ENCODE data around the gene NABP1. TPM values are rescaled to one million over a fixed set of nuclear protein-coding genes. Genes with fewer than 3 reads are reported as not detected.
A peak's percentile ranks its signal among the peaks of the same experiment; 100 is the strongest.

NABP1 gene
- total RNA-seq, 1 experiment from 2014 or later: 38.7 TPM

DNA sequence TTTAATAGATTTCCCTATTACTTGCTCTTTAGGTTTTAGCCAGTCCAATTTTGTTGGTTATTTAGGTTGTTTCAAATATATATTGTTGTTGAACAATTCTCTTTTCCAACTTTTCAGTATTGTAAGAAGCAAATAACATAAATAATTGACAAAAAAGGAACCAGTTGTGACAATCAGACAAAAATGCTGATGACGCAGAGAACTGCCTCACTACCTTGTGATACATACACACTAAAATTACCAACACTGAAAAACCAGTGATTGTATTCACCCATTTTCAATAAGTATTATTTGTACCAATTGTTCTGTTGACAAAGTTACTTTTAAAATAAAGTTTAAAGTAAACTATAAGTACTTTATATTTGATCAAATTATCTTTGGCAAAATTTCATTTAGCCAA, 43.1 kb upstream of the NABP1 start:
- in situ Hi-C loops (cut with HindIII; ENCODE audit: low pct_unique_long_range_greater_than_20kb, low sequenced_read_pairs) (no loop called here), intact Hi-C loops (cut with micrococcal nuclease; ENCODE audit: unreplicated experiment) (no loop called here)
- H3K4me3 ChIP-seq (ENCODE audit: low read depth in 2 of 2, low read length in 2 of 2): no peak overlapping the region
- H3K36me3 ChIP-seq (ENCODE audit: control insufficient read depth, insufficient read depth, low read length): no peaks in the 10 kb centered on the region
- no peak overlapping the region for H3K27ac ChIP-seq (ENCODE audit: low read length)
- TF ChIP-seq SIN3A (IDR thresholded peaks at IDR 0.05; ENCODE audit: borderline replicate concordance, insufficient read depth, low read depth, low read length) (no peak), POLR2AphosphoS5 (IDR thresholded peaks at IDR 0.05; ENCODE audit: low read depth, low read length) (no peak), REST (IDR thresholded peaks at IDR 0.05; ENCODE audit: insufficient read depth in 1 of 2, low read depth in 2 of 2, low read length in 1 of 2) (no peak), TCF7L2 (IDR thresholded peaks at IDR 0.05; ENCODE audit: low read depth, low read length) (no peak)
- TF ChIP-seq, protein P1, sequence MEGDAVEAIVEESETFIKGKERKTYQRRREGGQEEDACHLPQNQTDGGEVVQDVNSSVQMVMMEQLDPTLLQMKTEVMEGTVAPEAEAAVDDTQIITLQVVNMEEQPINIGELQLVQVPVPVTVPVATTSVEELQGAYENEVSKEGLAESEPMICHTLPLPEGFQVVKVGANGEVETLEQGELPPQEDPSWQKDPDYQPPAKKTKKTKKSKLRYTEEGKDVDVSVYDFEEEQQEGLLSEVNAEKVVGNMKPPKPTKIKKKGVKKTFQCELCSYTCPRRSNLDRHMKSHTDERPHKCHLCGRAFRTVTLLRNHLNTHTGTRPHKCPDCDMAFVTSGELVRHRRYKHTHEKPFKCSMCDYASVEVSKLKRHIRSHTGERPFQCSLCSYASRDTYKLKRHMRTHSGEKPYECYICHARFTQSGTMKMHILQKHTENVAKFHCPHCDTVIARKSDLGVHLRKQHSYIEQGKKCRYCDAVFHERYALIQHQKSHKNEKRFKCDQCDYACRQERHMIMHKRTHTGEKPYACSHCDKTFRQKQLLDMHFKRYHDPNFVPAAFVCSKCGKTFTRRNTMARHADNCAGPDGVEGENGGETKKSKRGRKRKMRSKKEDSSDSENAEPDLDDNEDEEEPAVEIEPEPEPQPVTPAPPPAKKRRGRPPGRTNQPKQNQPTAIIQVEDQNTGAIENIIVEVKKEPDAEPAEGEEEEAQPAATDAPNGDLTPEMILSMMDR (IDR thresholded peaks at IDR 0.05): no peak
- no peak for DNase-seq (ENCODE audit: low read depth, low spot score)
- POLR2A ChIA-PET: no interaction called here
- no peaks in the 10 kb centered on the region for H3K27me3 ChIP-seq (ENCODE audit: control insufficient read depth, insufficient read depth, low read length)
- H3K4me1 ChIP-seq (ENCODE audit: control insufficient read depth, insufficient read depth, low read length): peaks cover 18% of the 10 kb centered on the region
- H3K9me3 ChIP-seq (ENCODE audit: control insufficient read depth, insufficient read depth, low read depth, low read length): no peaks in the 10 kb centered on the region
- no peak for ATAC-seq
- CTCF ChIA-PET: no interaction called here
- BruUV-seq (replicated peaks): no TSS peak

DNA sequence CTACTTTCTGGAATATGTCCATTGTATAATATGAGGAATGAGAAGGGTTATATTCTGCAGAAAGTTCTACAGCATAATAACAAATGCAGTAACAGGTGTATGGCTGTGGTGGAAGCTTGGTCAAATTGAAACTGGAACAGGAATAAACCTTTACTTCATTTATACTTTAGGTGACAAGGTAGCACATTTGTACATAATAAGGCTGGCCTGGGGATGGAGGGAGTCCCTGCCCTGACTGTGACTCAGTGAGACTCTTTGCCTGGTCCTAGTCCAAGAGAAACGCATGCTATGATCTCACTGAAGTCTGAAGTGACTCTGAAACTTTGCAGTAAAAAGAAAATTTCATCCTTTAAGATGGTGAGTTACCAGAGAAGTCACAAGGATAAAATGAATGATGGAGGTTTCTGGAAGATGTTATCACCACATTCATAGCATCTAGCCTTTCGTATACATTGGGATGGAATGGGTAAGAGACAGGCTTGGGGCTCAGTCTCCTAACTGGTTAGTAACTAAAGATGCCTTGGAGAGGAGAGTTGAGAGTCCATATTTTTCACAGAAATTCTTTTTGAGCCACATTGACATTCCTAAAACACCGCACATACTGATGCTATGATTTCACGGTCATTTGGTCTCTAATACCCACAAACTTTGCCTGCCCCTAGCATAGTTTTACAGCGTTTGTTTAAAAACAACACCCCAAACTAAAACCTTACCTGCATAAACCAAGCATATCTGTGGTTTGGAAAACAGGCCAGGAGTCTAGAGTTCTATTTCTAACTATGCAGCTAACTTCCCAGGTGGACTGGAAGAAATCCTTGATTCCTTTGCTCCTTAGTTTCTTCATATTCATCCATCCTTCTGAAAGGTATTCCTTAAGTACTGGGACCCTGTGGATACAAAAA, 42.4 kb upstream of the NABP1 start:
- DNase-seq (ENCODE audit: low read depth, low spot score) (no peak), ATAC-seq (peak; percentile 37; the same call in 1 of the 2 replicates)
- Histone ChIP-seq H3K27me3 (ENCODE audit: control insufficient read depth, insufficient read depth, low read length) (no peaks in the 10 kb centered on the region), H3K27ac (ENCODE audit: low read length) (peak overlapping the region; percentile 10; the same call in 1 of the 2 replicates), H3K9me3 (ENCODE audit: control insufficient read depth, insufficient read depth, low read depth, low read length) (no peaks in the 10 kb centered on the region), H3K4me3 (ENCODE audit: low read depth in 2 of 2, low read length in 2 of 2) (no peak overlapping the region), H3K4me1 (ENCODE audit: control insufficient read depth, insufficient read depth, low read length) (peaks cover 18% of the 10 kb centered on the region), H3K36me3 (ENCODE audit: control insufficient read depth, insufficient read depth, low read length) (no peaks in the 10 kb centered on the region)
- in situ Hi-C loops (cut with HindIII; ENCODE audit: low pct_unique_long_range_greater_than_20kb, low sequenced_read_pairs): no loop called here
- ChIA-PET POLR2A (no interaction called here), CTCF (no interaction called here)
- BruUV-seq (replicated peaks): no TSS peak
- TF ChIP-seq, protein P1 (IDR thresholded peaks at IDR 0.05): no peak
- TF ChIP-seq REST (IDR thresholded peaks at IDR 0.05; ENCODE audit: insufficient read depth in 1 of 2, low read depth in 2 of 2, low read length in 1 of 2) (no peak), TCF7L2 (IDR thresholded peaks at IDR 0.05; ENCODE audit: low read depth, low read length) (no peak), SIN3A (IDR thresholded peaks at IDR 0.05; ENCODE audit: borderline replicate concordance, insufficient read depth, low read depth, low read length) (no peak), POLR2AphosphoS5 (IDR thresholded peaks at IDR 0.05; ENCODE audit: low read depth, low read length) (no peak)
- intact Hi-C loops (cut with micrococcal nuclease; ENCODE audit: unreplicated experiment): no loop called here
